Retinal pigment epithelial cell (primary cell): ENCODE measurements around the gene TMEM131L.

Source experiments
- DNase-seq: peaks from one replicate; pipeline ENCODE4 v3.0.0-alpha.2; 2010; ENCODE audit warnings: low read depth
- H3K4me3 ChIP-seq: 2 replicates; pipeline ENCODE4 v1.5.1; 2011; ENCODE audit warnings: mild to moderate bottlenecking, low read length, control low read depth, moderate library complexity
- TF ChIP-seq, protein P1 (sequence below): conservative IDR thresholded peaks from 2 replicates; pipeline ENCODE4 v1.5.1; 2011; ENCODE audit warnings: low read depth, low read length, control low read depth, inconsistent platforms

The TMEM131L gene

GRCh38 chr4:153571006-153571545 lies 104.9 kb downstream of the TMEM131L start:
- TF ChIP-seq, protein P1, sequence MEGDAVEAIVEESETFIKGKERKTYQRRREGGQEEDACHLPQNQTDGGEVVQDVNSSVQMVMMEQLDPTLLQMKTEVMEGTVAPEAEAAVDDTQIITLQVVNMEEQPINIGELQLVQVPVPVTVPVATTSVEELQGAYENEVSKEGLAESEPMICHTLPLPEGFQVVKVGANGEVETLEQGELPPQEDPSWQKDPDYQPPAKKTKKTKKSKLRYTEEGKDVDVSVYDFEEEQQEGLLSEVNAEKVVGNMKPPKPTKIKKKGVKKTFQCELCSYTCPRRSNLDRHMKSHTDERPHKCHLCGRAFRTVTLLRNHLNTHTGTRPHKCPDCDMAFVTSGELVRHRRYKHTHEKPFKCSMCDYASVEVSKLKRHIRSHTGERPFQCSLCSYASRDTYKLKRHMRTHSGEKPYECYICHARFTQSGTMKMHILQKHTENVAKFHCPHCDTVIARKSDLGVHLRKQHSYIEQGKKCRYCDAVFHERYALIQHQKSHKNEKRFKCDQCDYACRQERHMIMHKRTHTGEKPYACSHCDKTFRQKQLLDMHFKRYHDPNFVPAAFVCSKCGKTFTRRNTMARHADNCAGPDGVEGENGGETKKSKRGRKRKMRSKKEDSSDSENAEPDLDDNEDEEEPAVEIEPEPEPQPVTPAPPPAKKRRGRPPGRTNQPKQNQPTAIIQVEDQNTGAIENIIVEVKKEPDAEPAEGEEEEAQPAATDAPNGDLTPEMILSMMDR = no peak
- DNase-seq = no peak
- H3K4me3 ChIP-seq = no peak overlapping the region

DNA sequence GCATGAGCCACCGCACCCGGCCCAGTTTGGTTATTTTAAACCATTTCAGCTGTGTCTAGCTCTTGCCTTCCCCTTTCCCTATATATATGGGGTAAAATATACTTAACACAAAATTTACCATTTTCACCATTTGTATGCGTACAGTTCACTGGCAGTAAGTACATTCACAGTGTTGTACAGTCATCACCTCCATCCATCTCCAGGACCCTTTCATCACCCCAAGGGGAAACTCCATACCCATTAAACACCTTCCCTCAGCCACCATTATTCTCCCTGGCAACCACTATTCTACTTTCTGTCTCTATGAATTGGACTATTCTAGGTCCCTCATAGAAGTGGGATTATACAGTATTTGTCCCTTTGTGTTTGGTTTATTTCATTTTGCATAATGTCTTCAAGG lies 106.4 kb downstream of the TMEM131L start:
- no peak overlapping the region for H3K4me3 ChIP-seq
- TF ChIP-seq, protein P1 = no peak
- no peak for DNase-seq

DNA sequence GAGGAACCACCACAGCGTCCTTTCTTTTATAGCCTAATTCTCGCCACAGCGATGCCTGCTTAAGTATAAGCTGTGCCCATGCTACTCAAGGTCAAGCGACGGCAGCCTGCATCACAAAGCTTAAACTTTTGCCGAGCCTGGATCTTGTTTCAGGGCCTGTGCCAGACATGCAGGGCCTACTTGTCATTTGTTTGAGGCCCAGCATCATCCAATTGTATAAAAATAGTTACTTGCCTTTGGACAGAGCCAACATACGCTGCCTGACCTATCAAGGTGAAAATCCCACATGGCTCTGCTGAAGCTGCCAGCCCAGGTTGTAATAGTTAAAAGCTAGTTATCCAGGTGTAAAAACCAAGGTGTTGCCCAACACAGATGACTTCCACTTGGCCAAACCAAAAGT lies 107.1 kb downstream of the TMEM131L start:
- H3K4me3 ChIP-seq = no peak overlapping the region
- DNase-seq = no peak
- TF ChIP-seq, protein P1 = no peak

- H3K4me3 ChIP-seq = no peak overlapping the region
- peak; percentile 62 for DNase-seq
- TF ChIP-seq, protein P1 = peak; percentile 73
These were observed 108.0 kb downstream of the TMEM131L start for GRCh38 chr4:153573881-153574802.

- TF ChIP-seq, protein P1 = no peak
- no peak for DNase-seq
These were observed 110.2 kb downstream of the TMEM131L start for GRCh38 chr4:153576443-153576774.

GRCh38 chr4:153577053-153577452 lies 110.9 kb downstream of the TMEM131L start:
- DNase-seq = no peak
- TF ChIP-seq, protein P1 = no peak
- H3K4me3 ChIP-seq = no peak overlapping the region

More at GRCh38 chr4:153576443-153576774, 110.2 kb downstream of the TMEM131L start:
- no peak overlapping the region for H3K4me3 ChIP-seq

DNA sequence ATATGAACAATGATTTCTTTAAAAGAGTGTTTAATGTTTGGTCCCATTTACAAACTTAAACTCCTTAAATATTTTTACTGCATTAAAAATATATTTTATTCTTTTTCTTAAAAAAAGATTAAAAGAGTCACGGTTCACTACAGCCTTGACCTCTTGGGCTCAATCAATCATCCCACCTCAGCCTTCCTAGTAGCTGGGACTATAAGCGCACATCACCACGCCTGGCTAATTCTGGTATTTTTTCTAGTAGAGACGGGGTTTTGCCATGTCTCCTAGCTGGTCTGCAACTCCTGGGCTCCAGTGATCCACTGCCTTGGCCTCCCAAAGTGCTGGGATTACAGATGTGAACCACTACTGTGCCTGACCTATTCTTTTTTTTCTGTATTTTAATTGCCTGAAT lies 113.2 kb downstream of the TMEM131L start:
- no peak for DNase-seq
- H3K4me3 ChIP-seq = no peak overlapping the region
- TF ChIP-seq, protein P1 = no peak
